Keratinocyte (primary cell): ENCODE measurements around the gene RHOJ. TPM values are rescaled to one million over a fixed set of nuclear protein-coding genes. Genes with fewer than 3 reads are reported as not detected.

Experiments
- DNase-seq: peaks from one replicate; pipeline ENCODE4 v3.0.0-alpha.2; 2011; ENCODE audit warnings: low read depth, missing footprints, low spot score
- FAIRE-seq: peaks from 2 replicates; lab custom pipeline; 2011; peaks lifted over from hg19 to GRCh38; lab: Jason Lieb, UNC
- H2AFZ ChIP-seq: 2 replicates; pipeline ENCODE4 v1.6.0; 2012; ENCODE audit warnings: low read length, control low read depth, inconsistent platforms; ENCODE audit not compliant: control insufficient read depth
- H3K27ac ChIP-seq: 2 replicates; pipeline ENCODE4 v1.5.1; 2011; ENCODE audit warnings: low read length; ENCODE audit not compliant: control insufficient read depth, insufficient read depth
- H3K27me3 ChIP-seq: 3 replicates; pipeline ENCODE4 v1.6.0; 2011; ENCODE audit warnings: low read length; ENCODE audit not compliant: control insufficient read depth, insufficient read depth; ENCODE audit errors: extremely low read depth
- H3K36me3 ChIP-seq, 2 experiments: 2 replicates in 1 of 2; 3 replicates in 1 of 2; pipeline ENCODE4 v1.5.1; 2011; ENCODE audit warnings: low read length in 2 of 2, mild to moderate bottlenecking in 1 of 2; ENCODE audit not compliant: control insufficient read depth in 2 of 2, insufficient read depth in 2 of 2; ENCODE audit errors: extremely low read depth in 1 of 2
- H3K4me1 ChIP-seq: 3 replicates; pipeline ENCODE4 v1.5.1; 2011; ENCODE audit warnings: low read length; ENCODE audit not compliant: control insufficient read depth, insufficient read depth; ENCODE audit errors: extremely low read depth
- H3K4me2 ChIP-seq: 3 replicates; pipeline ENCODE4 v1.6.0; 2011; ENCODE audit warnings: low read depth, low read length; ENCODE audit not compliant: control insufficient read depth, insufficient read depth; ENCODE audit errors: extremely low read depth
- H3K4me3 ChIP-seq, 3 experiments: fragments of 200-600 bp in 1 of 3; sonication (generic) in 1 of 3; 2 replicates in 2 of 3; 3 replicates in 1 of 3; pipeline ENCODE4 v1.5.1; 2011 to 2016; ENCODE audit warnings: low read length in 3 of 3, mild to moderate bottlenecking in 3 of 3, control low read depth in 2 of 3, inconsistent platforms in 1 of 3, low read depth in 1 of 3, mixed read lengths in 1 of 3, mixed run types in 1 of 3, moderate library complexity in 1 of 3; ENCODE audit not compliant: control insufficient read depth in 2 of 3, insufficient read depth in 2 of 3; ENCODE audit errors: extremely low read depth in 1 of 3
- H3K79me2 ChIP-seq: 2 replicates; pipeline ENCODE4 v1.6.0; 2012; ENCODE audit warnings: low read length; ENCODE audit not compliant: control insufficient read depth, insufficient read depth
- H3K9ac ChIP-seq: 3 replicates; pipeline ENCODE4 v1.6.0; 2011; ENCODE audit warnings: low read length; ENCODE audit not compliant: control insufficient read depth, insufficient read depth; ENCODE audit errors: extremely low read depth
- H3K9me1 ChIP-seq: 3 replicates; pipeline ENCODE4 v1.6.0; 2011; ENCODE audit warnings: low read length; ENCODE audit not compliant: control insufficient read depth, insufficient read depth; ENCODE audit errors: extremely low read depth
- H3K9me3 ChIP-seq: 2 replicates; pipeline ENCODE4 v1.5.1; 2012; ENCODE audit warnings: low read depth, low read length; ENCODE audit not compliant: control insufficient read depth
- H4K20me1 ChIP-seq: 3 replicates; pipeline ENCODE4 v1.6.0; 2011; ENCODE audit warnings: low read length; ENCODE audit not compliant: control insufficient read depth, insufficient read depth; ENCODE audit errors: extremely low read depth
- EZH2 ChIP-seq: IDR thresholded peaks from one replicate; pipeline ENCODE4 v1.6.1; 2012; ENCODE audit warnings: inconsistent platforms, mild to moderate bottlenecking, low read length, moderate library complexity
- dilution Hi-C: fragments of 300-500 bp; cut with MboI; formaldehyde crosslinking; loops from one replicate; pipeline ENCODE4 v1.7.0; 2020; ENCODE audit warnings: low sequenced_read_pairs; ENCODE audit not compliant: extremely low pct_ligation_motif_present
- polyA plus RNA-seq, 5 experiments: library from polyadenylated mRNA; depleted of rRNA in 3 of 5; stranded (reverse) in 3 of 5; stranded (forward) in 1 of 5; unstranded in 1 of 5; fragments of >200 nt; gene quantifications; 1 replicate in 1 of 5; 2 replicates in 3 of 5; 3 replicates in 1 of 5; pipeline versions ENCODE4 v1.2.1 to v1.2.3, GENCODE V29; 2011 to 2012; ENCODE audit warnings: missing spikeins in 2 of 5, low read depth in 1 of 5, low replicate concordance in 1 of 5
- TF ChIP-seq, protein P1 (sequence below), 3 experiments: IDR thresholded peaks in 1 of 3; conservative IDR thresholded peaks in 1 of 3; optimal IDR thresholded peaks in 1 of 3; 2 replicates in 2 of 3; 3 replicates in 1 of 3; pipeline versions ENCODE3 to v1.5.1; 2011; ENCODE audit warnings: low read length in 3 of 3, mild to moderate bottlenecking in 3 of 3, moderate library complexity in 2 of 3, control low read depth in 1 of 3, inconsistent platforms in 1 of 3; ENCODE audit not compliant: insufficient read depth in 2 of 3; ENCODE audit errors: extremely low read depth in 1 of 3

The RHOJ gene
- polyA plus RNA-seq, 1 donor (not counting 4 experiments of a cell fraction or from before 2014, with no cell fraction given): 0.46 TPM

DNA sequence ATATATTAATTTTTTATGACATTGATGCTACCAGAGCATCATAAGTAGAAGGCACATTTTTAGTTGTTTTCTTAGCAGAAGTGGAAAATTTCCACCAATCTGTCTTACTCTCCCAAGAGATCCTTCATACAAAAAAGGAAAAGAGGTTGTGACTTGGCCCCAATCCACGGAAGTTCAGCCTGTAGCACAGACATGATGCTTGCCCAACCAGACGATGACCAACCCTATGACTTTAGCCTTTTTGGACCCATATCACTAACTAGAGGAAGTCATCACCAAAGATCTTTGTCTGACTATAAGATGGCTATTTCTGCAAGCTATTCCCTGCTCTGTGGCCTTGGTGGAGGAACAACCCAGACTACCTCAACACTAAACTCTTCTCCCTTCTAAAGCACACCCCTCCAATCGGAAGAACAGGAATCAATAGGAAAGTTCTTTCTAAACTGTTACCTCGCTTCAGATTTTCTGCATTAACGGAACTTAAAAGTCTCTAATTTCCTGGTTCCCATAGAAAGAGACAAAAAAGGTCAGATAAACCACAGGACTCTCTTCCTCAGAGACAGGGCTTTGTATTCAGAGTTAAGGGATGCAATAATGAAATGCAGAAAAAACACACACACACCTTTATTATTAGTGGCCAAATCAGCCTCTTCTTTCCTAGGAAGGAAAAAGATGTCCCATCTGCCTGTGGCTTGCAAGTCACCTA is 4.1 kb upstream of the RHOJ start:
- Histone ChIP-seq H3K36me3 (no peaks in the 10 kb centered on the region), H3K79me2 (no peaks in the 10 kb centered on the region), H4K20me1 (no peaks in the 10 kb centered on the region), H3K27me3 (no peaks in the 10 kb centered on the region), H2AFZ (no peak overlapping the region), H3K9me1 (no peaks in the 10 kb centered on the region), H3K9ac (no peak overlapping the region), H3K9me3 (no peaks in the 10 kb centered on the region), H3K27ac (no peak overlapping the region), H3K4me2 (peak overlapping the region; percentile 23), H3K4me1 (peaks cover 23% of the 10 kb centered on the region), H3K4me3 (no peak overlapping the region)
- no peak for FAIRE-seq
- DNase-seq: no peak
- dilution Hi-C loops: no loop called here
- no peak for TF ChIP-seq EZH2
- TF ChIP-seq, protein P1, sequence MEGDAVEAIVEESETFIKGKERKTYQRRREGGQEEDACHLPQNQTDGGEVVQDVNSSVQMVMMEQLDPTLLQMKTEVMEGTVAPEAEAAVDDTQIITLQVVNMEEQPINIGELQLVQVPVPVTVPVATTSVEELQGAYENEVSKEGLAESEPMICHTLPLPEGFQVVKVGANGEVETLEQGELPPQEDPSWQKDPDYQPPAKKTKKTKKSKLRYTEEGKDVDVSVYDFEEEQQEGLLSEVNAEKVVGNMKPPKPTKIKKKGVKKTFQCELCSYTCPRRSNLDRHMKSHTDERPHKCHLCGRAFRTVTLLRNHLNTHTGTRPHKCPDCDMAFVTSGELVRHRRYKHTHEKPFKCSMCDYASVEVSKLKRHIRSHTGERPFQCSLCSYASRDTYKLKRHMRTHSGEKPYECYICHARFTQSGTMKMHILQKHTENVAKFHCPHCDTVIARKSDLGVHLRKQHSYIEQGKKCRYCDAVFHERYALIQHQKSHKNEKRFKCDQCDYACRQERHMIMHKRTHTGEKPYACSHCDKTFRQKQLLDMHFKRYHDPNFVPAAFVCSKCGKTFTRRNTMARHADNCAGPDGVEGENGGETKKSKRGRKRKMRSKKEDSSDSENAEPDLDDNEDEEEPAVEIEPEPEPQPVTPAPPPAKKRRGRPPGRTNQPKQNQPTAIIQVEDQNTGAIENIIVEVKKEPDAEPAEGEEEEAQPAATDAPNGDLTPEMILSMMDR (optimal IDR thresholded peaks at IDR 0.05 in 1 of 3, IDR thresholded peaks at IDR 0.05 in 1 of 3, conservative IDR thresholded peaks at IDR 0.05 in 1 of 3; ENCODE audit: extremely low read depth in 1 of 3, insufficient read depth in 2 of 3, low read length in 3 of 3): no peak

DNA sequence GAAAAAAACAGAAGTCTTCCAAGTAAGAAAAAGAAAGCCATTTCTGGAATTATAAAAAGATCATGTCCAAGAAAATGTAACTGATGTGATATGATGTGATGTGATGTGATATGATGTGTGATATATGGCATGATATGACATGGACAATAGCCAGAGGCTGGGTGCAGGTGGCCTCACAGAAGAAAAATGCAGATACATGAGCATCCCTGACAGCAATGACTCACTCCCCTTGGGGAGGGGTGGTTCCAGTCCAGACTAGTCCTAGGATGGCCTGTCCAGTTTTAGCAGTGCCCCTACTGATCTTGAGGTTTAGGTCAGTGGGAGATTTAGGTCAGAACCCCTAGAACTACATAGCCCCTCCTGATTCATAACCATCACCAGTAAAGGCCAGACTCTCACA is 3.5 kb upstream of the RHOJ start:
- Histone ChIP-seq H3K9ac (no peak overlapping the region), H3K4me2 (peak overlapping the region; percentile 23), H3K9me1 (no peaks in the 10 kb centered on the region), H3K27me3 (no peaks in the 10 kb centered on the region), H3K4me1 (peaks cover 23% of the 10 kb centered on the region), H4K20me1 (no peaks in the 10 kb centered on the region), H2AFZ (no peak overlapping the region), H3K79me2 (no peaks in the 10 kb centered on the region), H3K36me3 (no peaks in the 10 kb centered on the region), H3K9me3 (no peaks in the 10 kb centered on the region), H3K4me3 (no peak overlapping the region), H3K27ac (no peak overlapping the region)
- FAIRE-seq (peak; percentile 91), DNase-seq (no peak)
- dilution Hi-C loops: no loop called here
- TF ChIP-seq EZH2: no peak
- TF ChIP-seq, protein P1 (optimal IDR thresholded peaks at IDR 0.05 in 1 of 3, IDR thresholded peaks at IDR 0.05 in 1 of 3, conservative IDR thresholded peaks at IDR 0.05 in 1 of 3; ENCODE audit: extremely low read depth in 1 of 3, insufficient read depth in 2 of 3, low read length in 3 of 3): no peak
